Activated CD4-positive, alpha-beta T cell treated with anti-CD3 and anti-CD28 coated beads, Interleukin-2, amount 50 U/mL, for 4 hours (primary cell): Measurements from ENCODE around the gene LRP1B.

ENCODE experiments used
- DNase-seq, 2 experiments: peaks; one replicate each; pipeline ENCODE4 v3.0.0-alpha.2; 2020

LRP1B gene

DNA sequence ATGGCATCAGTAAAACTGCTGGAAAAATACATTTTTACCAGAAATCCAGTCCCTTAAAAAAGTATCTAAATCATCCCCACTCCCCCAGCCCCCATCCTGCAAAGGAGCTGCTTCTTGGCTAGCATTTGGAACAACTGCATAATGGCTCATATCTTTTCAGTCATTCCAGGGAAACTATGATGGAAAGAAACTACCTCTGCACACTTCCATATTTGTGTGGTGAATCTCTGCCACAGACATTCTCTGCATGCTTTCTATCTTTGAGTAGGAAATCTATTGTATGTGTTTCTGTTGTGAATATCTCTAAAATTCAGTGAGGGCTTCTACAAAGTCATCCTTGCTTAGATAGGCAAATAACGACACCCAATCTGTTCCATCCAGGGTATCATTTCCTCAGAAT, 632.3 kb downstream of the LRP1B start:
- no peak for DNase-seq

DNA sequence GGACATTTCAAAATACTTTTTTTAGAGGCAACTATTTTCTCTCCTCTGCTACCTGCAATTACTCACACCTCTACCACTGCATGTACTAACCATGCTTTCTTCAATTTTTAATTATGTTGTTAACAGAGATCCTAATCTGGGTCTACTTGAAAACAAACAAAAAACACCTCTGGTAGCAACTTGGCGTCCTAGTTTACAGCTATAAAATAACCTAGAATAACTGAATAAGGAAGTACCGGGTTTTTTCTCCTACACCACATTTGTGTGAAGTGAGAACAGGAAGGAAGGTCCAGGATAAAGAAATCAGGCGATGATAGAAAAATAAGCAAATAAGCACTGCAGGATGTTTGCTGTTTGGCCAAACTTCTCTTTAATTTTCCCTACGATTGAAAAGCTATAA, 633.5 kb downstream of the LRP1B start:
- DNase-seq: no peak

DNA sequence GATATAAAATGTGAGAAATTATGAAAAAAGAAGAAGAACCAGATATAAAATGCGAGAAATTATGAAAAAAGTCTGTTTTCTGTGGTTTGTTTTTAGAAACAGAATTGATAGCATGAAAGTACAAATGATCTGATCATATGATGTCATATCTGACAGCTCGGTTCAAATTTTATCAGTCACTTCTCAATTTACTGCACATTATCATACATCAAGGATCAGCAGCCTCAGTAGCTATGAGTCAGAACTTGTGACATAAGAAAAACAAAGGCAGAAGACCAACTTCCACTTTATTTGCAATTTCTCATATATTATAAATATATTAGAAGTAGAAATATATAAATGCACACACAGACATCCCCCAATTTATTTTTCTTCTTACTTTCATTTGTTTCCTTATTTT, 634.0 kb downstream of the LRP1B start:
- no peak for DNase-seq

DNA sequence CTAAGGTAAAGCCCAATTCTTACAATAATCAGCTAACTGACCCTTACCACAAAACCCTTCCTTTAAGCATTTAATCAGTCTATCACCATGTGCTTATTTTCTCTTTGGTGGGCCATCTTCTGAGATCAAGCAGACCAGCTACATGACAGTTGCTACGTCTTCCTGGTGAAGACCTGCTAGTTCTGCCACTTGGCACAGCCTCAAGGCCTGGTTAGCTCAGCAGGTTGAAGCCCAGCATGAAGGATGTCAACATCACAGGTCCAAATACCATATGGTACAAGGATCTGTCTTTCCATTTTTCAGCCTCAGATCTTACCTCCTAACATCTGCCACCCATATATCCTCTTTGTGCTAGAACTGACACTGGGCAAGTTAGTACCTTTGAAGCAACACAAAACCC, 636.9 kb downstream of the LRP1B start:
- no peak for DNase-seq

DNA sequence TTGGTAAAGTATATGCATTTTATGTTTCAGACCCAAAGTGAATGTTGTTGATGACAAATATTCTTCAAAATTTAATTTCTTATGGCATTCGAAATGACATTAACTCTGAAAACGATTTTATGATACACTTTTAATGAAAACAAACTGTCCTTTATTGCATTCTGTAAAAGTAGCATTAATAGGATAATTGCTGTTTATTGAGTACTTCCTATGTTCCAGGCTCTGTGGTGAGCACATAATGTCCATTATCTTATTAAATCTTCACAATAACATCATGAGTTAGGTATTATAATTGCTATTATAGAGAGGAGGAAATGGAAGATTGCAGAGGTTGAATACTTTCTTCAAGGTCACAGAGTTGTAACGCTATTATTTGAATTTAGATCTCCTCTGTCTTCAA, 638.0 kb downstream of the LRP1B start:
- DNase-seq: no peak

DNA sequence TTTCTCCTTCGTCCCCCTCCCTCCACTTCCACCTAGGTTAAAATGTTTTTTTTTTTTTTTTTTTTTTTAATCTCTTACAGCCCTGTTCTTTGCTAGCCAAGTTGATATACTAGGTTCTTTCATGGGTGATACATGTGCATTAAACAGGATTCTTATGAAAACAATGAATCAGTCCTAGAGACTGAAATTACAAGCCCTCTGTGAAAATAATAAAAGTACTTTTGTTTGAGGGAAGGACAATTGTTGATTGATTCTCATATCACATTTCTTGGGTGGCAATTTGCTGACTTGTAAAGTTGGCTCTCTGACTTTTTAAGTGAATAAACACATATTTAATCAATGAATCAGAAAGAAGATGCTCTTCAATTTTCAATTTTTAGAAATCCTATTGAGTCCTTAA, 639.9 kb downstream of the LRP1B start:
- DNase-seq: no peak

DNA sequence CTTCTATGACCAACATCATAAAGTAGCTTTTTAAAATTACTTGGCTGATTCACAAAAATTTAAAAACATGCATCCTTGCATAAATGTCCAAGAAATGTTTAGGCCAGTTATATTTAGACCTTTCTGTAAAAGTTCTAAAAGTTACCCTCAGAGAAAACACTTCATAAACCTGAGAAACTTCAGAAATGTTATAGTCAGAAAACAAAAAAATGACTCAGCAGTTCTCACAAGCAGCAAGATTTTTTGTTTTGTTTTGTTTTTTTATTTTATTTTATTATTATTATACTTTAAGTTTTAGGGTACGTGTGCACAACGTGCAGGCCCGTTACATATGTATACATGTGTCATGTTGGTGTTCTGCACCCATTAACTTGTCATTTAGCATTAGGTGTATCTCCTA, 648.1 kb downstream of the LRP1B start:
- DNase-seq: no peak

DNA sequence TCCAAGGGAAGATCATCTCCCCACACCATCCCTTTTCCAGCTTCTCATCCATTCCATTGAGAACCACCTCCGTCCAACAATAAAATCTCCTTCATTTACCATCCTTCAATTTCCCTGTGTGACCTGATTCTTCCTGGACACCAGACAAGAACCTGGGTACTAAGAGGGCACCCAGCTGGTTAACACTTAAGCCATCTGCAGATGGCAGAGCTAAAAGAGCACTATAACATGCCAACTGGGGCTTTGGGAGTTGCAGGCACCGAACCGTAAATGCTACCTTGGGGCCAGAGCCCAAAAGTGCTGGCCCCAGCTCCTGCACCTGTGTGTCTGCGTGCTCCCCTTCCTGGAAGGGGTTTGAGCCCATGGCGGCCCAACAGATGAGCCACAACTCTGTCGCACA, 655.0 kb downstream of the LRP1B start:
- no peak for DNase-seq

DNA sequence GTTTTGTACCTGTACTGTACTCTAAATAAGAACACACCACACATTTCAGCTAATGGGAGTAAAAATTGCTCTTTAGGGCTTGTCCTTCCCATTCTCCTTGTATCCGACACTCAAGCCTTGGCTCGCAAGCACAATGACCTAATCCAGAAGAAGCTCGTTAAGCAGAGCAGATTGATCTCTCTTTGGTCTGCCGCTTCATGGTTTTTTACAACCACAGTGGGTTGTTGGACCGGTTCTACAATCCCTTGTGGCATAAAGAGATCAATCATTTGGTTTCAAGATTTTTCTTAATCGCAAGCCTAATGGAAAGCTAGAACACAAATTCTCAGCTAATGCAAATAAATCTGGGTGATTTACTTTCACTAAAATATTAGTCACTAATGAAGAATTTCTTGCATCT, 662.1 kb downstream of the LRP1B start:
- DNase-seq: no peak

DNA sequence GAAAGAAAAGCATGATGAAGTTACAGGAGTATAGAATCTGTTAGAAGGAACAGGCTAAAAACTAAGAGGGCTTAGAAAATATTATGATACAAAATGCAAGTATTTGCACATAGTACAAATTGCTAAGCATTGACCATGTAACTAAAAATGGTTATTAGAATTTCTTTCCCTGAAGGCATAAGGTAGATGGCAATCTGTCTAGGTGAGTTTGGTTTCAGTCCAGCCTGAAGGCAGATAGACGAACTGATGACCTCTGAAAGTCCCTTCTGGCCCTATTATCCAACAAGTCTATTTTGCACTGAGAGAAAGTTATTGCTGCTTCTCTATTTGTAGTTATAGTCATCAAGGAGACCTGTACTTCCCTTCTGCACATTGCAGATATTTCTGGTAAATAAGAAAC, 663.5 kb downstream of the LRP1B start:
- no peak for DNase-seq

DNA sequence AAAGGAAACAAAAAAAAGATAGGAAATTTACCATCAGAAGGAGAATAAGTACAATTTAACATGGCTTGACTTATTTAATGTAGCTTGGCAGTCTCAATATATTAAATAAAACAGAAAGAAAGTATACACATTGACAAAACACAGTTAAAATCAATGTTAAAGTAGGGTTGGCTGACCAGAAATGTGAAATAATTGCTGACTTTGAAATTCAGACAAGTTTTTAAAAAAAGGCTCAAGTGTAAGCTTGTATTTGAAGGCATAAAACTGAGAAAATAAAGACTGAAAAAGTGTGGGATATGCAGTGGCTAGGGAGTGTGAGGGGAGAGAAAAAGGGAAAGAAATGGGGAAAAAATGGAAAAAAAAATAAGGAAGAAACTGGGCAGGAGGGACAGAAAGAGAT, 665.8 kb downstream of the LRP1B start:
- no peak for DNase-seq

DNA sequence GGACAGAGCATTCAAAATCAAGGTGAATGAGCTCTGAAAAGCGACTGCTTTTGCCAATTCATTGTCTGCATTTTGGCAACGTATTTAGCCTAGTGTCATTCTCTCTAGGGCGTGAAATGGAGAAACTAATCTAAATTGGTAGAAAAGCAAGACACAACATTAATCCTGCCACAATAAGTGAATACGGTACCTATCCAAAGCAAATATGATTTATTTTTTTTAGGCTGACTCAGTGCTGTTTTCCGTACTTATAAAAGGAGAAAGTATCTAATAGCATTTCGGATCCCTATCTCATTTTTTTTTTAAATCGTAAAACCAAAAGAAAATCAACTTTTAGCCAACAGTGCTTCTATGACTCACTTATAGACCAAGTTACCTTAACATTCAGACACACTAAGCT, 672.5 kb downstream of the LRP1B start:
- no peak for DNase-seq

DNA sequence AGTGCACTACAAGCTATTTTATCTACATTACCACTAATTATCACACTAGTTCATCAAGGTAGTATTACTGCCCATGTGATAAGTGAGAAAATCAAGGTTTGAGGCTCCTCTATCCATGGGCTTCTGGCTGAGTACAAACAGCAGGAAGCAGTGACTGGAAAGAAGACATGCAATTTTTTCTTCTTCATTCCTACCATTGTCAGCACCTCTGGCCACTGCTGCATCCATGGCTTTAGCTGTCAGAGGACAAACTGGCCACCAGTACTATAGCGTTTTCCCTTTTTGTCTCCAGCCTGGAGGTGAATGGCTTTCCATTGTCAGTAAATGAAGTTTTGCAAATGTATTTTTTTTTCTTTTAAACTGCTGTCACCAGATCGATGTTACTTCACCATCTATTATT, 674.9 kb downstream of the LRP1B start:
- DNase-seq: no peak

DNA sequence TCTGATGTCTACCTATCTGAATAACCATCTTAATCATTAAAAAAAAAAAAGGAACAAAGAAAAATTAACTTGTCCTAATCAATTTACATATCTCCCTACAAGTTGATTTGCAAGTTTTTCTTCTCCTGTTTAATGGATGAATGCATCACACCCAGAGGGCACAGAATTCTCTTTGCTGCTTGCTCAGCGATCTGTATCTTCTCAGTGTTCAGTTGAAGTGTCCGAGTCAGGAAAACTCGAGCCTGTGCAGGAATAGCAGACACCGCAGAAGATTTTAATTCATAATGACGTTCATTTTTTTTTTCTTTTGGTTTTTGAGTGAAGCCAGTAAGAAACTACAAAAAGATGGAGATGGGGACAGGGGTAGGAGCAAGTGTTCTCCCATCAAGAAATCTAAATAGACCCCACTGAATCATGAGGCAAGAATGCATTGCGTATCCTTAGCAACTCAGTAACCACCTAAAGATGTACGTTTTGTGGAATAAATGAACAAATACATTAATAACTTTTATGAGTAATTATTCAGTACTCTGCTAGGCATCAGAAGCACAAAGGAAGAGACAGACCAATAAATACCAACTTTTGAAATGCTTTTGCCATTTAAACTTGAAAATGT, 675.5 kb downstream of the LRP1B start:
- no peak for DNase-seq

DNA sequence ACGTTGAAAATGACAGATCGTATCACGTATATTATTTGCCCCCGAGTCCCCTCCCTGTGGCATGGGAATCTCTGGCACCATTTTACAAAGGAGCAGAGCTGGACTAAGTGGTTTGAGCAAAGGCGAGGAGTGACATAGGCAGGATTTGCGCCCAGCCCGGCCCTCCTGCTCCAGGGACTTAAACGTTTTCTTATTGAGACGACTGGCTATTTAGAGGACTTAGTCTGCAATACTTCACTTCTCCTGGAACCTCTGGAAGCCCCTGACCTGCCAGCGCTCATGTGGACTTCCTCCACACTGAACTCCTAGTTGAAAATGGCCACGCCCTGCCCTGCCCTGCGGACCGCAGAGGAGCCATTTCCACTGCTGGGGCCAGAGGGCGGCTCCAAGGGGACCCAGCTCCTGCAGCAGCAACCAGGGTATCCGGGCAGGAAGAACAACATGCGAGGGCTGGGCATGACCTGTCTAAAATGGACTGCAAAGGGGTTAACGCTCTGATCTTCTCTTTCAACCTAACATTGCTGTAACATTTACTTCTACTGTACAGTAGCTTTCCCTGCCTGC, 690.7 kb downstream of the LRP1B start:
- no peak for DNase-seq

DNA sequence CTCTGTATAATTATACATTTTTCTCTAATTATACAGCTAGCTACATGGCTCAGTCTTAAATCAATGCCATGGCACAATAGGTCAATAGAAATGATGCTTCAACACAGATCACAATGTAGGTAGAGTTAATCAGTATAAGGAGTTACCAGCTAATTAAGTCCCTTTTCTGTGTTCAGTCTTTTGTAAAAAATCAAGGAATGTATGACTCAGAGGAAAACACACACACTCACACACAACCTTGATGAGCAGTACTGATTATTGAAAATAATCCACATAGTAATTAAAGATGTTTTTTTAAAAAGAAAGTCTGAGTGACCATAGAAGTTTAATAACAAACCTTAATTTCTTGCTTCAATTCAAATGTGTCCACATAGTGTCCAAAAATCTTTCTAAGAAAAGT, 691.3 kb downstream of the LRP1B start:
- DNase-seq: no peak

DNA sequence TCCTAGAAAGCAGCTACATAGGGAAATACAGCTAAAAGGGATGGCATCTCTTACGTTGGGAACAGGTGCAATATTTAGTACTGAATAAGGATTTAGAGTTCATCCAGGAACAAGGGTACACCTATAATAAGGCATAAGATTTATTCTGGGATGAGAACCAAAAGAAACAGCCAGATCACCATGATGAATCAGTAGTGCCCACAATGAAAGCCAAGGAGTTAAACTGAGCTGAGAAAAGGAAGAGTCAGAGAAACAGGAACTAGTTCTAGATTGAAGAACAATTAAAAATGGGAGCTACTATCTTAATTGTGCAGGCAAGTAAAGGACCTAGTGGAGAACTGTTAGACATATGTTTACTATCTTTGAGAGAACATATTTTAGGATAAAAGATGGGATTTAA, 692.3 kb downstream of the LRP1B start:
- no peak for DNase-seq

DNA sequence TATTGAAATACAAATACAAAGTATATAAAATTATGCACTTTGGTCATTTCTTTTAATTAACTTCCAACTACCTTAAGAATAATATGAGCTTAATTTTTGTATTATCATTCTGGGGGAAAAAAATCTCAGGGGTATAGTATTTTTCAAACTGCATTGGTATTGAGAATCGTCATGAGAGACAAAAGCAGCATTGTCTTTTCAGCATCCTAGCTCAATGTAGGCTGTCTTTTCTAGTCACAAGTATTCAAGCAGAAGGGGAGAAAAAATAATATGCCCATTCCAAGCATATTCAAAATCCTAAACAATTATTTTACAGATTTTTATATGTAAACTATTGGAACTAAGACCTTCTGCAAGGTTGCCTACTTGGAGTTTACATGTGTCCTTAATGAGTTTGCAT, 693.3 kb downstream of the LRP1B start:
- no peak for DNase-seq

DNA sequence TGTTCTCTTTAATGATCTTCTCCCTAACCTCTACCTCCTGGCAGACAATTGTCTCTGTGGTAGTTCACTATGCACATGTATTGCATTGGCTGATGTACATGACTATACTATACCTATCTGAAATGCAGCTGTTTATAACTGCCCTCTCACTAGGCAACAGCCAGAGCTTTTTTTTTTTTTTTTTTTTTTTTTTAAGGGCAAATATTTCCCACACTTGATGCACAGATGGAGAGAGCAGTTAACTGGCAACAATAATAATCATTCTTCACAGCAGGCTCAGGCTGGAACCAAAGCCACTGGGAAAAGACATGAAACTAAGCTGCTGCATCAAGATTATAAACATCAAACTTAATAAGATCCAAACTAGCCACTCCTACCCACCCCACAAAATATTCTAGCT, 707.7 kb downstream of the LRP1B start:
- no peak for DNase-seq

DNA sequence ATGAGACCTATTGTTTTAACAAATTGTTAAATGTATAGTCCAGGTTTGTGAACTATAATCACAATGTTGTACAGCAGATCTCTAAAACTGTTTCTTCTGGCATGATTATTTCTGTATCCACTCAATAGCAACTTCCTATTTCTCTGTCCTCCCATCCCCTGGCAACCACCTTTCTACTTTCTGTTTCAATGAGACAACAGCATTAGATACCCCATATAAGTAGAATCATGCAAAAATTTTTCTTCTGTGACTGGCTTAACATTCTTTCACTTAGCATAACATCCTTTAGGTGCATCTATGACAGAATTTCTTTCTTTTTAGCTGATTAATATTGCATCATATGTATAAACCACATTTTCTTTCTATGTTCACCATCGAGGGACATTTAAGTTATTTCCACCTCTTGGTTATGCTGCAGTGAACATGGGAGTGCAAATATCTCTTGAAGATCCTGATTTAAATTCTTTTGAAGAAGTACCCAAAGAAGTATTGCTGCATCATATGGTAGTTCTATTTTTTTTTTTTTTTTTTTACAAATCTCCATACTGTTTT, 713.5 kb downstream of the LRP1B start:
- DNase-seq: no peak

DNA sequence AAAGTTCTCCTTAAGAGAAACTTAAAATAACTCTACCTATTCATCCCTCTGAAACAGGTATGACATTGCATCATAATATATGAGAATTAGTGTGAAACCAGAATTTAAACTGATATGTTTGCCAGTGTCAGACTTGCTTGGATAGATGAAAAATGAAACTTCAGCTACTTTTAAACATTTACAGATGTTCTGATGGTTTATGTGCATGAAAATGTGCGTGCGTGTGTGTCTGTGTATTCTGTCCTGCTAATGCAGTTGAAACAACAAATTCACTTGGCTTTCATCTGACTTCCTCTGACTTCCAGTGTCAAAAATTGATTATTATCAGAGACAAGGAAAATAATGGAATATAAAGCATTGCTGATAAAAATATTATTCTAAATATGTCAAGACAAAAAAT, 719.4 kb downstream of the LRP1B start:
- DNase-seq: no peak

DNA sequence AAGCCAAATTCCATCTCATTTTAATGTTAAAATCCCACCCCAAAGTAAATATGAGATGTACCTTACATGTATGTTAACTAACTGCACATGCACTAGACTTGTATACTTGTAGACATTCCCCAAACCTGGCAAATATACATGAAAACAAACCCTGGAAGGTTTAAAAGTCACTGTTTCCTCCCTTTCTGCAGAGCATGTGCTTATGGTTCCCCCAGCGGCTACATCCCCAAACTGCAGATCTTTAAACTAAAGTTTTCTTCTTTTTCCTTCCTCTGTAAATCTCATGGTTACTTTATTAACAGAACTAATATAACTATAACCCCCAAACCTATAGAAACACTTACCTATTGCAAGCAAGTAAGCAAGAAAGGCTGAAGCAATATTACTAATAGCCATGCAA, 731.5 kb downstream of the LRP1B start:
- no peak for DNase-seq

DNA sequence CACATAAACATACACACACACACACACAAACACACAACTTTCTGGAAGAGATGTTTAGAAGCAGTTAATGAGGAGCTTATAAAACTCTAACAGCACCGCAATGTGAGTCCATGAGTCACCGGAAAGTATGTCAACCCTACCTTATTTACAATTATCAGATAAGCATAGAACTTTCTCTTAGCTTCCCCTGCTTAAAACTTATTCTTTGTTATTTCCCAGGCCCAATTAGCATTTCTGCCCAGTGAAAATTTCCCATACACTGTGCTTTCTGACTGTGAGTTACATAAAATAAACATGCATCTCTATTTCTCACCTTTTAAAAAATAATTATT, 737.6 kb downstream of the LRP1B start:
- DNase-seq: no peak

DNA sequence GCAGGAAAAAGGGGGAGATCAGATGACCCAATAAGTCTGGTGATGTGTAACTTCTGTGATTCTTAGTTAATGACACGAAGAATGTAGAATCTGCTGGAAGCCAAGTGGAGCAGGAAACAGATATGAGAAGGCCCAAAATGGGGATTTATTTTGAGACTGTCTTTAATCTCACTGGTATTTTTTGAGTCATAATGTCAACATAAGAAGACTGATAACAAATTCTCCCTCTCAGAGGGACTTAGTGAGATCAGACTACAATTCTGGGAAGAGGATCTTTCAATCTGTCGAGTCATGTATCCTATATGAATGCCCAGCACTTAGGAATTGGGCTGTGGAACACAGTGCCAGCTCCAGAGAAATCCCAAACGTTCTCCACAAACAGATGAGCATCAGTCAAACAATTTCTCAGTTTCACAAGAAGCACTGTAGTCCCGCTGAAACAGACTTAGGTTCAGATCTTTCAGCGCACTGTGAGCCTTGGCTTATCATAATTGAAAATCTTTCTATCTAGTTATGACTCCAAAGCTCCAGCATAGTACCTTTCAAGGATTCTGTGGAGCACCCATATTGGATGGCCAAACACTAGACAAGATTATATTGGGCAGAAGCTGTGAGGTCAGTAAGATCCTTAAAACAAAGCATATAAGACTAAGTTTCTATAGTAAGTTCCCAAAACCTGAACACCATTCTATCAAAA, 738.2 kb downstream of the LRP1B start:
- no peak for DNase-seq

DNA sequence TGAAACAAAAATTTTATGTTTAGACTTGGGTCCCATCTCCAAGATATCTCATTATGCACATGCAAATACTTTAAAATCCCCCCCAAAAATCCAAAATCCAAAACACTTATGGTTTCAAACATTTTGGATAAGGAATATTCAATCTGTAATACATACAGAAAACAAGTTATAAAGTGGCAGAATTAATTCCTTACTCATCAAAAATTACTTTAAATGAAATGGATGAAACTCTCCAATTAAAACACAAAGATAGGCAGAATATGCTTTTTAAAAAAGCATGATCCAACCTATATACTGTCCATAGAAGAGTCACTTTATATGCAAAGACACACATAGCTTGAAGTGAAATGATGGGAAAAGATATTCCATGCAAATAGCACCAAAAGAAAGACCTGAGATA, 744.6 kb downstream of the LRP1B start:
- DNase-seq: no peak
